ENCODE results near the gene PRLR.

The PRLR gene

DNA sequence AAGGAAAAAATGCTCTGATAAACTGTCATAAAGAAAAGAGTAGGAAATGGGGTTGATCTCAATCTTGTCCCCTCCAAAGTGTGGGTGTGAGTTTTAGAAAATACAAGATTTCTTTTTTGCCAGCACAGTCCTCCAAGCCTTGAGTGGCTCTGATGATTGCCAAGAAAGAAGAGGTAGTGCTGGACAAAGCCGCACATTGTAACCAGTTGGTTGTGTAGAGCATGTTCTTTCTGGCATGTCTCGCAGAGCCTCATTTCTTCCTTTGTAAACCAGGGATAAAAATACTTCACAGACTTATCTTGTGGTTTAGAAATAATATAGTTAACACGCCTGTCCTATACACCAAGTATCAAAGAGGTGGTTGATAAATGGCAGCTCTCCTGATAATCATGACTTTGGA lies 30.4 kb downstream of the PRLR start (continued):
- TF ChIP-seq, protein P1, sequence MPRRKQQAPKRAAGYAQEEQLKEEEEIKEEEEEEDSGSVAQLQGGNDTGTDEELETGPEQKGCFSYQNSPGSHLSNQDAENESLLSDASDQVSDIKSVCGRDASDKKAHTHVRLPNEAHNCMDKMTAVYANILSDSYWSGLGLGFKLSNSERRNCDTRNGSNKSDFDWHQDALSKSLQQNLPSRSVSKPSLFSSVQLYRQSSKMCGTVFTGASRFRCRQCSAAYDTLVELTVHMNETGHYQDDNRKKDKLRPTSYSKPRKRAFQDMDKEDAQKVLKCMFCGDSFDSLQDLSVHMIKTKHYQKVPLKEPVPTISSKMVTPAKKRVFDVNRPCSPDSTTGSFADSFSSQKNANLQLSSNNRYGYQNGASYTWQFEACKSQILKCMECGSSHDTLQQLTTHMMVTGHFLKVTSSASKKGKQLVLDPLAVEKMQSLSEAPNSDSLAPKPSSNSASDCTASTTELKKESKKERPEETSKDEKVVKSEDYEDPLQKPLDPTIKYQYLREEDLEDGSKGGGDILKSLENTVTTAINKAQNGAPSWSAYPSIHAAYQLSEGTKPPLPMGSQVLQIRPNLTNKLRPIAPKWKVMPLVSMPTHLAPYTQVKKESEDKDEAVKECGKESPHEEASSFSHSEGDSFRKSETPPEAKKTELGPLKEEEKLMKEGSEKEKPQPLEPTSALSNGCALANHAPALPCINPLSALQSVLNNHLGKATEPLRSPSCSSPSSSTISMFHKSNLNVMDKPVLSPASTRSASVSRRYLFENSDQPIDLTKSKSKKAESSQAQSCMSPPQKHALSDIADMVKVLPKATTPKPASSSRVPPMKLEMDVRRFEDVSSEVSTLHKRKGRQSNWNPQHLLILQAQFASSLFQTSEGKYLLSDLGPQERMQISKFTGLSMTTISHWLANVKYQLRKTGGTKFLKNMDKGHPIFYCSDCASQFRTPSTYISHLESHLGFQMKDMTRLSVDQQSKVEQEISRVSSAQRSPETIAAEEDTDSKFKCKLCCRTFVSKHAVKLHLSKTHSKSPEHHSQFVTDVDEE (CRISPR knock-in tag; IDR thresholded peaks at IDR 0.05), result no peak
- TF ChIP-seq, protein P2, sequence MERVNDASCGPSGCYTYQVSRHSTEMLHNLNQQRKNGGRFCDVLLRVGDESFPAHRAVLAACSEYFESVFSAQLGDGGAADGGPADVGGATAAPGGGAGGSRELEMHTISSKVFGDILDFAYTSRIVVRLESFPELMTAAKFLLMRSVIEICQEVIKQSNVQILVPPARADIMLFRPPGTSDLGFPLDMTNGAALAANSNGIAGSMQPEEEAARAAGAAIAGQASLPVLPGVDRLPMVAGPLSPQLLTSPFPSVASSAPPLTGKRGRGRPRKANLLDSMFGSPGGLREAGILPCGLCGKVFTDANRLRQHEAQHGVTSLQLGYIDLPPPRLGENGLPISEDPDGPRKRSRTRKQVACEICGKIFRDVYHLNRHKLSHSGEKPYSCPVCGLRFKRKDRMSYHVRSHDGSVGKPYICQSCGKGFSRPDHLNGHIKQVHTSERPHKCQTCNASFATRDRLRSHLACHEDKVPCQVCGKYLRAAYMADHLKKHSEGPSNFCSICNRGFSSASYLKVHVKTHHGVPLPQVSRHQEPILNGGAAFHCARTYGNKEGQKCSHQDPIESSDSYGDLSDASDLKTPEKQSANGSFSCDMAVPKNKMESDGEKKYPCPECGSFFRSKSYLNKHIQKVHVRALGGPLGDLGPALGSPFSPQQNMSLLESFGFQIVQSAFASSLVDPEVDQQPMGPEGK (CRISPR knock-in tag; IDR thresholded peaks at IDR 0.05; ENCODE audit: borderline replicate concordance), result no peak

DNA sequence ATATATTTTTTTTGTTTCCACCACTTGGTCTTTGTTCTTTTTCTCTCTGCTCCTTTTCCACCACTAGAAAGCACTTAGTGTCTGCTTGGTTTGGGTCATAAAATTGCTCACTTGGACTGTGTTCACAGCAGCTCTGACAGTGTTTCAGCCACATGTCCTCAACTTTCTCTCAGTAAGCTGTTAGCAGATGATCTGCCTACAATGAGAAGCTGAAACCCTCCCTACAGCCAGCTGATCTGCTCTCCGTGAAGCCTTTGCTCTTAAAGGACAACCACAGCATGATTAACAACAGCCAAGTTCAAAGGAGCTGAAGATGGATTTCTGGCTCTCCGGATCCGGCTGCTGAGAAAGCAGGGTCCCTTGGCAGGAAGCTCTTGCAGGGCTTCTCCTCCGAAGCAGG lies 31.6 kb downstream of the PRLR start:
- TF ChIP-seq OSR1 (CRISPR knock-in tag; IDR thresholded peaks at IDR 0.05), result no peak
- TF ChIP-seq RARB (CRISPR knock-in tag; IDR thresholded peaks at IDR 0.05), result no peak
- TF ChIP-seq, protein P2 (CRISPR knock-in tag; IDR thresholded peaks at IDR 0.05; ENCODE audit: borderline replicate concordance), result no peak
- TF ChIP-seq, protein P3, sequence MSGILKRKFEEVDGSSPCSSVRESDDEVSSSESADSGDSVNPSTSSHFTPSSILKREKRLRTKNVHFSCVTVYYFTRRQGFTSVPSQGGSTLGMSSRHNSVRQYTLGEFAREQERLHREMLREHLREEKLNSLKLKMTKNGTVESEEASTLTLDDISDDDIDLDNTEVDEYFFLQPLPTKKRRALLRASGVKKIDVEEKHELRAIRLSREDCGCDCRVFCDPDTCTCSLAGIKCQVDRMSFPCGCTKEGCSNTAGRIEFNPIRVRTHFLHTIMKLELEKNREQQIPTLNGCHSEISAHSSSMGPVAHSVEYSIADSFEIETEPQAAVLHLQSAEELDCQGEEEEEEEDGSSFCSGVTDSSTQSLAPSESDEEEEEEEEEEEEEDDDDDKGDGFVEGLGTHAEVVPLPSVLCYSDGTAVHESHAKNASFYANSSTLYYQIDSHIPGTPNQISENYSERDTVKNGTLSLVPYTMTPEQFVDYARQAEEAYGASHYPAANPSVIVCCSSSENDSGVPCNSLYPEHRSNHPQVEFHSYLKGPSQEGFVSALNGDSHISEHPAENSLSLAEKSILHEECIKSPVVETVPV (CRISPR knock-in tag; IDR thresholded peaks at IDR 0.05), result no peak
- TF ChIP-seq, protein P1 (CRISPR knock-in tag; IDR thresholded peaks at IDR 0.05), result no peak
- no peak for TF ChIP-seq ZNF8 (CRISPR knock-in tag; IDR thresholded peaks at IDR 0.05)
- no peak for TF ChIP-seq ARNTL (CRISPR knock-in tag; IDR thresholded peaks at IDR 0.05; ENCODE audit: borderline replicate concordance, low read depth)
- TF ChIP-seq ZNF565 (CRISPR knock-in tag; conservative IDR thresholded peaks at IDR 0.05; ENCODE audit: low read depth), result no peak
- TF ChIP-seq ZFP3 (CRISPR knock-in tag; IDR thresholded peaks at IDR 0.05), result no peak
- no peak for TF ChIP-seq ESRRG (CRISPR knock-in tag; IDR thresholded peaks at IDR 0.05)
- no peak for TF ChIP-seq ZFP30 (CRISPR knock-in tag; IDR thresholded peaks at IDR 0.05)
- TF ChIP-seq ZC3H10 (CRISPR knock-in tag; IDR thresholded peaks at IDR 0.05), result no peak
- no peak for TF ChIP-seq TOX (CRISPR knock-in tag; IDR thresholded peaks at IDR 0.05; ENCODE audit: borderline replicate concordance)
- TF ChIP-seq SNAI2 (CRISPR knock-in tag; IDR thresholded peaks at IDR 0.05), result no peak
- no peak; the same call in 2 of the 3 replicates for ATAC-seq

DNA sequence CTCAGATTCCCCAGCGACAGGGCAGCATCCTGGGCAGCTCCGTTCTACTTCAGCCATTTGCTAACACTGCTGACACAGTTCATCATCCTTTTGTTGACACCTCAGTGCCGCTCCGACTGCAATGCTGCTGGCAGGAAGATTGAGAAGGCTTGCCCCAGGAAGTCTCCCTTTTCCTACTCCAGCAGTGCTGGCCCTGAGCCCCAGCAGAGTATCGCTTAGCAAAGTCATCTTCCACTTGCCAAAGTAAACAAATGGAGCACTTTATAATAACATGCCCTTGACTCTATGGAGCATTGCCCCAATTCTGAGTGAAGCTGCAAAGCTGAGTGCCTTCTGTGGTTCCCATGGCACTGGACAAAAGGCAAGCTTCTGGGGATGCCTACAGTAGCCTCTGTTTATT lies 32.2 kb downstream of the PRLR start:
- TF ChIP-seq RARB (CRISPR knock-in tag; IDR thresholded peaks at IDR 0.05), result no peak
- peak; percentile 77 for ATAC-seq

DNA sequence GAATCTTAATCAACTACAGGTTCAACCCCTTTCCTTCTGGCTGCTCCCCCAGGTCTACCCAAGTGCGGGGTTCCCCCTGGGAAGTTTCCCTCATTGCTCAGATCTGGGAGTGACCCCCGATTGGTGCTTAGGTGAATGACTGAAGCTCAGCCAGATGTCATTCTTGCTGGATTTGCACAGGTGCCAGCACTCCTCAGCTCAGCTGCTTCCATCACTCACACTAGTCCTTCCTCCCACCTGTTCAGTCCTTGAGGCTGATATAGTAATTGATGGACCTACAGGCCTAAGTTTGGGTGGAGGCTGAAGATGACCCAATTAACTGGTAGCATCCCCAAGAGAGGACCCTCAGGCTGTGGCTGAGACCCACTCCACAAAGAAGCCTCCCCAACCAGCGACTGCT lies 32.9 kb downstream of the PRLR start:
- no peak for ATAC-seq
- TF ChIP-seq ZFP30 (CRISPR knock-in tag; IDR thresholded peaks at IDR 0.05), result no peak
- TF ChIP-seq, protein P2 (CRISPR knock-in tag; IDR thresholded peaks at IDR 0.05; ENCODE audit: borderline replicate concordance), result no peak

Data from SK-N-SH treated with all-trans-retinoic acid at 6 μM for 48 hours (cell line).